Kidney glomerular epithelial cell (primary cell): ENCODE measurements around the gene LAMP5.
A peak's percentile ranks its signal among the peaks of the same experiment; 100 is the strongest.

Experiments
- DNase-seq: peaks from one replicate; lab custom pipeline; 2025; lab: John Stamatoyannopoulos, UW

LAMP5 gene

DNA sequence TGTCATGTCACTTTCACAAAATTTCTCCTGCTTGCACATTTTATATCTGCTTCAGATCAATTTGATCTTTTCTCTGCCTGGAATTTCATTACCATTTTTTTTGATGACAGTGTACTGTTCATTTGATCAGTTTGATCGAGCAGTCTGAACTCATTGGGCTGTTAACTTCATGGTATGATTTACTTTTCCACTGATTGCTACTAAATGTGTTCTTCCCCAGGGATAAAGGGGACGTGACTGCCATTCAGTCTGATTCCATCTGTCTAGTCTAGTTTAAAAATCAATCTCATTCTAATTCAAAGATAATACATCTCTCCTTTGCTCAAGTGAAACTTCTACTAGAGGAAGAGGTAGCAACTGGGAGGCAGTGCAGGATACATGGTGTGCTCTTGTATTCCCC lies 21.1 kb downstream of the LAMP5 start:
- no peak for DNase-seq

DNA sequence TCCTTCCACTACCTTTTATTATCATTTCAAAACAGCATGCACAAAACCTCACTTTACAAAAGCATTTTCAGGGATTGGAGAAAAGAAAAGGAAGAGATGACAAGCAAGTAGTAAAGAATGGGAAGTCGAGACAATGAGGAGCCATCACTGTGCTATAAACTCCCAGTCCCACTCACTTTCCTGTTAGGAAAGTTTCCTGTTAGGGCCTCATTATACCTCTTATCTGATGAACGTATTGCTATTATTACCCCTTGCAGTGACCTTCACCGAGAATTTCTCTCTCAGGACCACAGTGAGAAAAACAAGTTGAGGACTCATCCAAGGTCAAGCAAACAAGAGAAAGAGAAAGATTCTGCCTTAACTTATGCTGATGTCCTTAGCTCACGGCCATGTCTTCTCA lies 28.8 kb downstream of the LAMP5 start:
- no peak for DNase-seq

DNA sequence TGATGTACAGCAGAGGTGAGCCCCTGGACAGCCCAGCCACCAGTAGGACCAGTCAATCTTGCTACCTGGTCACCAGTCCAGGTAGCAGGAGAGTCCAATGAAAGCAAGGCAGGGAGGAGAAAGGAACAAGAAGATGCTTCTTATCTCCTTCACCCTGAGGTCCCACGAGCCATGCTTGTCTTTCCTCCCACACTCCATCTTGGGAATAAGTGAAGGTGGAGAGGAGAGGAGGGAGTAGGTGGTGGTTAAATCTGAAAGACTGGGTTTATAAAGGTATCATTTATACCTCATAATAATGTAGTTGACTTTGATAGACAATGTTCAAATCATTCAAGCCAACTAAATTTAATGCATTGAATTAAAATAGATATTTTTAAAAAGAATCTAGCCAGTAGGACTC lies 35.9 kb downstream of the LAMP5 start:
- no peak for DNase-seq

DNA sequence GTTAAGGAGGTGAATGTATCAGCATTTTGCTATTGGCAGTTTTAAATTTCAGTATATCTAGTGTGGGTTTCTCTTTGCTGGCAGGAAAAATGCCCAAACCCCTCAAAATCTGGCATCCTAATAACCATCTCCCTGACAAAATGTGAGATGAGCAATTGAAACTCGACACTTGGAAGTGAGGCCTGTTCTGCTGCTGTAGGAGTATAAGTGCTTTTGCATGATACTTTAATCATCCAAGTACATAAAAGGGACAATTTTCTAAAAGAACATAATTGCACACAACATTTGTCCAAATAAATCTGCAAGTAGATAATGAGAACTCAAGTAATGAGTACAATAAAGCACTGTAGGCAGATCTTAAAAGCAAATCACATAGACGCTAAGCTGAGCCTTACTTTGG lies 36.5 kb downstream of the LAMP5 start:
- no peak for DNase-seq

DNA sequence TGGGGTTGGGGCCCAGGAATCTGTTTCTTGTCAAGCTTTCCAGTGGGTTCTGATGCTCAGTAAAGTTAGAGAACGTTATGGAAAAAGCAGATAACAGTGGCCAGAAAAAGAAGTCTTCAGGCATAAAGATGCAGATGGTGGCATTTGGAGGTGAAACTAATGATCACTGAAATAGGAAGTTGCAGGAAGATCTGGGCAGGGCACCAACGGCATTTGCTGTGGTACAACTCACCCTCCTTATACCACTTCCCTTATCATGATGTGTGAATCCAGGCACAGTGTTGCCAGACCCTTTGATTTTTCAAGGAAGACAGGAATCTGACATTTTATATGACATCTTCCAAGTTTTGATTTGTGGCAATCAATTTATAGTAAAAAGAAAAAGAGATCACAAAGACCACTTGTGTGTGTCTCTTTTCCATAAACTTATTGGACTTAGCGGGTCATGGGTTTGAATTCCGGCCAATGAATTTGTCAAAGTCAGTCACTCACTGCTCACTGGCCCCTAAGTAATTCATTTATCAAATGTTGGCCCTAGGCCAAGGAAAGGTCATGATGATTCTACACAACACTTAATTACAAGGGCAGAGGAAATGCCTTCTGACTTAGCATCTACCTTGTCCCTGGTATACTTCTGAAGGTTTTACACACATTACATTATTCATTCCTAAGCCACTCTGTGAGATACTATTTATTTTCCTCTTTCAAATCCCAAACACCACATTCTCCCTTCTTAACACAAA lies 37.6 kb downstream of the LAMP5 start:
- DNase-seq: peak; percentile 47

DNA sequence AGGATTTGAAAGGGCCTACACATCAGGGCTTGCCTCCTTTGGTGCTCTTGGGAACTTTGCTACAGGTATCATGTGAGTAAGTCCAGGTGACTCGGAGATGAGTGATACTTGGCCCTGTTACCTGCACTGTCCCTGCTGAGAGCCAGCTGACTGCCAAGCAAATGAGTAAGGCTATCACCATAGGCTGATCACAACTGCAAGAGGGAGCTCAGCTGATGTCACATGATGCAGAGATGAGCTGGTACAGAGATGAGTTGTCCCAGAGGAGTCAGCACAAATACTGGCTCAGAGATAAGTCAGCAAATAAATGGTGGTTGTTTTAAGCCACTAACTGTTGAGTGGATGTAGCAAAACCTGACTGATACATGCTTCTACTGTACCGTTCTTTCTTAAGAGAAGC lies 41.4 kb downstream of the LAMP5 start:
- peak; percentile 30 for DNase-seq

DNA sequence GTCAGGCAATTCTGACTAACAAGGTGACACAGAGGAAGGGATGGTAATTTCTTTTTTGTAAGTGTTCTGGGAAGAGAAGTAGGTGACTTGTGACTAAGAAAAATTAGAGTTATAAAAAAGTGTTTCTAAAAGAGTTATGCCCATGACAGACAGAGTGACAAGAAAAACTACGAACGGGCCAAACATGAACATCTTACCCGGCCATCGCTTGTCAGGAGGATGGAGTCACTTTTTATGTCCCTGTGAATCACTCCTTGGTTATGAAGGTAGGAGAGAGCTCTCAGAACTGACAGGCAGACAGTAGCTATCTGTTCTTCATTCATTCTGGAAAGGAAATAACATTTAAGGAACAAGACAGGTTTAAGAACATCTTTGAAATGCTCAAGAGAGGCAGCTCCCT lies 43.0 kb downstream of the LAMP5 start:
- no peak for DNase-seq

DNA sequence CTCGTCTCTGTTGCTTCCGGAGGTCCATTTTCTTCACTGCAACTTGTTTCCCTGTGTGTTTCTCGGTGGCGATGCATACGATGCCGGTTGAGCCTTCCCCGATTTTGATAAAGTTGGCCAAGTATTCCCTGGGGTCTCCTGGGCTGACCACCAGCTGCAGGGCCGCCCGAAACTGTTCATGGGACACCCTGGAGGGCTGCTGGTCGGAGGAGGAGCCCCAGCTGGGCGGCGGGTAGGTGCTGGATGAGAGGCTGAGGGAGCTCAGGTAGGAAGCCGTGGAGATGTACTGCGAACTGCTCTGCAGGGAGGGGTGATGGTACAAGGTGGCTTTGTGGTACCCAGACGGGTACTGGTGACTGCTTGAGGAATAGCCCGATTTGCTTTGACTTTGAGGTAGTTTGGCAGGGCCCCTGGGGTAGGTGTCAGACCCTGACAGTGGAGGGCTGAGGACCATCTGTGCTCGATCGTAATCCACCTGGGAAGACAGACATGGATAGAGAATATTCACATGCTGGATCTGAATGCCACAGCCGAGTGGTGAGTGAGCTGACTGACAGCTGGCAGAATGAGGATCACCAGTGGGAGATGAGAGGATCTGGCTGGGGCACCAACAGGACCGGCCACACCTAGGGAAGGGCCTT lies 51.6 kb downstream of the LAMP5 start:
- DNase-seq: no peak

DNA sequence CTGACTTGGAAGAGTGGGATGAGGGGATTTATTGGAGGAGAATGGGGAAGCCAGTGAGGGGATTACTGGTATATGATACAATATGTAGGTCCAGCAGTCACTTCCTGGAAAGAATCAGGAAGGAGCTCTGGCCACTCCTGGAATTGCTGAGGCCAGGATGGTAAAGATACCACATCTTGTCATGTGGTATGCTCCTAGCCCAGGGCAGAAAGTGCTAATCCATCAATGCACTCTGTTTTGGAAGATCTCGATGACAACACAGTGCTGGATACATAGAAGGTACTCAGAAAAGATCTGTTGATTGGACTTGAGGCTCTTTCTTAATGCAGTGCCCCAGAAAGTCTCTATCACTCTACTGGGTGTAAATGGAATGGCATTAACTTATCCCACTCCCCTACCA lies 52.6 kb downstream of the LAMP5 start:
- no peak for DNase-seq

DNA sequence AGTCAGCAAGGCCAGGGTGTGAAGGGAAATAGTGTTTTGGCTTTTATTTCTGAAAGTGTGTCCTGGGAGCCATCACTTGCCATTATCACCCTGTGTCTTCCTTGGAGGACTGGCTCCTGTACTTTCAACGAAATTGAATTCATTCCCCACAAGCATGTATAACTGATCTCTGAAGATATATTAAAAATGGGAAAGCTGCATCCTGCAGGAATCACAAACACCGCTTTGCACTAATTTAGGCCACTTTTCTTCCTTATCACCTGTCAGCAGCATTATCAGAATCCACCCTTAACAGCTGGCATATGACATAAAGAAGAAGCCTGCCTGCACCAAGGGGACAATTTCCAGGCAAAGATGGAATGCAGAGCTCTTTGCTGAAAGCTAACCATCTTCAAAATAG lies 56.2 kb downstream of the LAMP5 start:
- DNase-seq: no peak

DNA sequence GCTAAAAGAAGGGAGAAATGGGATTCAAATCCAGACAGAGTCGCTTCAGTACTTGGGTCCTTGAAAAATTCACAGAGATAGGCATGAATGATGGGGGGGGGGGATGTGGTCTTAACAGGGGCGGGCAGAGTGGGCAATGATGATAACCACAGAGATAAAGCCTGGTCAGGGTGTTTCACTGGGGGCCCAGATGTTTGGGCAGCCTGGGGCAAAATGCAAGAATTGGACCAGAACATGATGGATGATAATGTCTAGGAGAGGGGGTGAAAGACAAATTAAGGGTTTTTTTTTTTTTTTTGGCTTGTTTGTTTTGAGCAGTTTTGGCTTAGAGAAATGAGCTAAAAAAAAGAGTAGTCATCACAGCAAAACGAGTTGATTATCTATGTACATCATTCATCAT lies 57.4 kb downstream of the LAMP5 start:
- no peak for DNase-seq

DNA sequence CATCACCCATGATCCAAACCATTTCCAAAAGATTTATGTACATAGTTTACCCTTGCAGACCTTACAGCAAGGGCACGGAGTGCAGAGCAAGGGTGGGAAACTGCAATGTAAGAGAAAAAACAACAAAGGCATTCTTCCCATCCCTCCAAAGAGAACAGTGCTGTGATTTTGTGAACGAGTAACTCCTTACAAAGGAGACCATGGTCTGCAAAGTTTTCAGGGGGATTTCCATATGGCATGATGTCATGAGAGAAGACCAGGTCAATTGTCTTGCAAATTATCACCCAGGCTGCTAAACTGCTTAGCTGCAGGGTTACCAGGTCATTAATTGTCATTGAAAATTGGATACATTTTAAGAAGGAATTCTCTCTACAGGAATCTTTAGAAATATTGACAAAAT lies 58.3 kb downstream of the LAMP5 start:
- no peak for DNase-seq

DNA sequence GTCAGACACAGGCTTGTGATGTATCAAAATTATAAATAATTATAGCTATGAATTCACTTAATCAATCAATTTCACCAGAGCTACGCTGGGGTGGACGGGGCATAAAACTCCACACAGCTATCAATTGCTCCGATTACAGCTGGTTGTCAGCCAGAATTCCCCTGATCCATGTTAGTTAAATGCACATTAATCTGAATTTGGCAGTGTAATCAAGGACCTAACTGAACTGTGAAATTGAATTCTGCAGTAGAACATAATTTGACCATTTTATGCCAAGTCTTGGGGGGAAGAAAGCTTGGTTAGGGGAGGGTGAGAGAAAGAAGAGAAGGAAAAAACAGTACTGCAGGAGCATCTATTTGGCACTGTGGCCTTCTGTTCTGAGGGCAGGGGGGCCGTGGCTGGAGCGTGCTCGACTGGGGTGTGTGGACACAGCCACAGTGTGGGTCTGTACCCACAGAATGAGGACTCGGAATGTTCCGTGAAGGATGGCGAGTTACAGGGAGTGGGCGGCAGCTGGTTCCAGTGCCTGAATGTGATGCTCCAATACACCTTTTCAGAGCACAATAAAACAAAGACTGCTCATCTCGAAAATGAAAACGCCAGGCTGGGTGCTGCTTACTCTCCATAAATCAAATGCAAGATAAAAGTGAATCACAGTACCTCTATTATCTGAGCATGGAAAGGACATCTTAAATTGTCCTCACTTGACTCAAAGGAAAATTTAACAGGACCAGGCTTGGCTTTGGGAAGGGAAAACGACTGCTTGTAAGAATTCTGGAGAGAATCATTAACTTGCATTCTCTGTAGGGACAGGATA lies 59.2 kb downstream of the LAMP5 start:
- peak; percentile 24 for DNase-seq

DNA sequence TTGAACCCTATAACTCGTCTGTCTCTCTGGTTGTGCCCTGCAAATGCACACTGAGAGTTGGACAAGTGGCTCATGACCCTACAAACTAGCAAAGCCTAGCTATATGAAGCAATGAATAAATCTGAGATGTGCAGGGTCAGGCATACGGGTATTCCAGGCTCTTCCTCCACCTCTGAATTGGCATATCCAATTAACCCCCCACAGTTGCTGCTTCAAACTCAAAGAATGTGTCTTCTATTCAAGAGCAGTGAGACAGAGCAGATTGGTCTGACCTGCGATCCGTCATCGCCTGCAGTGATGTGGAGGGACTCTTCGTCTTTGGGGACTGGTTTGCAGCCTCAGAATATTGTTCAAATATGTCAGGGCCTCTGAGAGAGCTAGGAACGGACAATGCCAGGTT lies 59.8 kb downstream of the LAMP5 start:
- DNase-seq: no peak

DNA sequence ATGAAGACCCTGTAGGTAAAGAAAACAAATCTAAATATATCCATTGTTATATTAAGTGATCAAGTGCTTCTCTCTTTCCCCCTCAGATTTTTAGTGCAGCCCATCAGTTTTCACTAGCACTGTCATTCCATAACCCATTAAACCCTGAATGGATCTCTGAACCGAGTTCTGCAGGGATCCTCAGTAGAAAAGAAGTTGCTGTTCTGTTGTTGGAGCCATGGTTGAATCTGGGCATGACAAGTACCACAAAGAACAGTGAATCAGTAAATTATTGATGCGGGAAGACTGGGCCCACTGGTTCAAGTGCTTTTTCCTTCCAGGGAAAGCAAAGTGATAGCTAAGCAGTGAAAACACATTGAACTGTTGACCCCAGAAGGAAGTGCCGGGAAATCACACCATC lies 60.4 kb downstream of the LAMP5 start:
- DNase-seq: no peak

DNA sequence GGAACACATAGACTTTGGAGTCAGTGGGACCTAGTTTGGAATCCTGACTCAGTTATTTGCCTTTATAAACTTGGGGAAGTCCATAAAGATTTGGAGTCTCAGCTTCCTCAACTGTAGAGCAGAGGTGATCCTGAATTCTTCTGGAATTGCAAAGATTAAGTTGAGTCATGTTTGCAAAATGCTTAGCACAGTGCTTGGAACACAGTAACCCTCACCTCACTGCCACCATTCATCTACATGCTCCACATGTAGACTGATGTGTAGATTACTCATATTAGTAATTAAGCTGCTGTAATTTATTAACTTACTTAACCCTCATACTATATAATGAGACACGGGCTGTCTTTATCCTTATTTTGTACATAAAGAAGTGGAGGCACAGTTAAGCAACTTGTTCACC lies 61.4 kb downstream of the LAMP5 start:
- no peak for DNase-seq

DNA sequence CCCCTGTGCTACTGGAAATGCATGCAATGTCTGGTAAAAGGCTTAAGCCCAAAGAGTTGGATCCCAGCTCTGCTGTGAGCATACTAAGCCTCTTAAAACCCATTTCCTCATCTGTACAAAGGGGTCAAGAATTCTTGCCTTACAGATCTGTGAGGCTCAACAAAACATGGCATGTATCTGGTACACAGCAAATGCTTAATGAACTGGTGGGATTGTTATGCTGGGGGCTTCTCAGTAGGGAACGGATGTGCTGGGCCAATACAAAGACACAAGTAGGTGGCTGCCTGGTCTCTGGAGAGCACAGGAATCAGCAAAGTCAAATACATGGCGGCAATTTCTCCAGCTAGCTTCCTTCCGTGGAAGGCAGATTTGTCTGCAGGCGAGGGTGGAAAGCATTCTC lies 62.3 kb downstream of the LAMP5 start:
- DNase-seq: no peak

DNA sequence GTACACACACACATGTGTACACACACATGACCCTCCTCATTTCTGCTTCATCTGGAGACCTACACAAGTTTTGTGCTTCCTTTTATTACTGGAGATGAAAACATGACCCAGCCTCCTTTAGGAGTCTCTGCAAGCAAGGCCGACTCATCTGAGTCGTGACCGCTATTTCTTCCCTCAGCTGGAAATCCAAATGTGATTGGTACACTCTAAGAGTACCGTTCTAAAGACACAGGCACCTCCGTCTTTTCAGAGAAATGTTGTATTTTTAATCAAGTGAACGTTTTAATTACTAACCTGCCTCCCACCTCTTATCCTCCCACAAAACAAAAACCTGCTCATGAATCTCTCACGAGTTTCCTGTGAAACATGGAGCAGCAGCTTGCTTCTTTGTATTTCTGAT lies 63.0 kb downstream of the LAMP5 start:
- no peak for DNase-seq

DNA sequence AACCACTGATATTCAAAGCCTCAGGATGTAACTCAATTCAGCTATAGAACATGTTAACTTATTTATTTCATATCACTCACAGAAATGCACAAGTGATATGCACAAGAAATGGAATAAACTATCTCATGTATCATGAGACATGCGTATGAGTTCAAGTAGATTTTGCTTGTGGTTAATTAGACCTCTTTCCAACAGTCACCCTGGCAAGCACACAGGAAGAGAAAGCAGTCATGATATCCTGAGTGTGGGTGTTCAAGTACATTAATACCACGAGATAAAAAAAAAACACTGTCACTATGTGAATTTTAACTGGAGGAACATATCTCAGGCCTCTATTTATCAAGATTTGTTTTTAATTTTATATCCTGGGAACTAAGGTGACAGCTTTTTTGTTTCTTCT lies 64.2 kb downstream of the LAMP5 start:
- no peak for DNase-seq
